ENCODE data around the gene CYP3A7. TPM values are rescaled to one million over a fixed set of nuclear protein-coding genes. Genes with fewer than 3 reads are reported as not detected.

CYP3A7 gene
- total and polyA plus RNA-seq, 2 of the 13 experiments (the other 11 are each of a cell fraction or from before 2014, with no cell fraction given), result 5.8 to 6.4 TPM

DNA sequence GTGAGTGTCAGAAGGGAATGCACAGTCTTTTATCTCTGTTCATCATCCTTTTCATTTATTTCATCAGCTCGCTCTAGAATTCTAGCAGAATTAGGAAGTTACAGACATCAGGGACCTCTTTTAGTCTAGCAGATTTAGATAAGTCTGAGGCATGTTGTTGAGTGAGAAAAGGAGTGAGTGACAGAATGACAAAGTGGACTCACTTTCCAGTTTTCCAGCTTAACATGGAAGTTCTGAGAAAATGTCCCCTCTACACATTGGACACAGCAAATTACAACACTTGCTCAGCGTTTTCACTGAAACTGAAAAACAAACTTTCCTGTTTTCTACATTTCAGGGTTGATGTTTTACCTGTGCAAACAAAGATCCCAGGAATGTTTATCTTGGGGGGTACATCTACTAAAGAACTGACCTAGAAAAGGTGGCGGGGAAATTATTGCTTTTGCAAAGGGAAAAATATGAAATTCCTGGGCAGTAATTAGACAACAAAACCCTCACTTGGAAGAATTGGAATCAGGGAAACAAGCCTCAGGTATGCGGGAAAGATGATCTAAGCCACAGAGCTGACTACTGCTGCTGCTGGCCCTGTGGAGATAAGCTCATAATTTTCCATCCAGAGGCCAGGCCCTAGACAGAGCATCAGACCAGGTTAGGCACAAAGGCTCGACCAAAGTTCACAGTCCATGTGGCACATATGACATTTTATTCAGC is 40.6 kb downstream of the CYP3A7 start (continued):
- TF ChIP-seq, protein P1, sequence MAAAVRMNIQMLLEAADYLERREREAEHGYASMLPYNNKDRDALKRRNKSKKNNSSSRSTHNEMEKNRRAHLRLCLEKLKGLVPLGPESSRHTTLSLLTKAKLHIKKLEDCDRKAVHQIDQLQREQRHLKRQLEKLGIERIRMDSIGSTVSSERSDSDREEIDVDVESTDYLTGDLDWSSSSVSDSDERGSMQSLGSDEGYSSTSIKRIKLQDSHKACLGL (CRISPR knock-in tag; IDR thresholded peaks at IDR 0.05), result no peak
- TF ChIP-seq, protein P2, sequence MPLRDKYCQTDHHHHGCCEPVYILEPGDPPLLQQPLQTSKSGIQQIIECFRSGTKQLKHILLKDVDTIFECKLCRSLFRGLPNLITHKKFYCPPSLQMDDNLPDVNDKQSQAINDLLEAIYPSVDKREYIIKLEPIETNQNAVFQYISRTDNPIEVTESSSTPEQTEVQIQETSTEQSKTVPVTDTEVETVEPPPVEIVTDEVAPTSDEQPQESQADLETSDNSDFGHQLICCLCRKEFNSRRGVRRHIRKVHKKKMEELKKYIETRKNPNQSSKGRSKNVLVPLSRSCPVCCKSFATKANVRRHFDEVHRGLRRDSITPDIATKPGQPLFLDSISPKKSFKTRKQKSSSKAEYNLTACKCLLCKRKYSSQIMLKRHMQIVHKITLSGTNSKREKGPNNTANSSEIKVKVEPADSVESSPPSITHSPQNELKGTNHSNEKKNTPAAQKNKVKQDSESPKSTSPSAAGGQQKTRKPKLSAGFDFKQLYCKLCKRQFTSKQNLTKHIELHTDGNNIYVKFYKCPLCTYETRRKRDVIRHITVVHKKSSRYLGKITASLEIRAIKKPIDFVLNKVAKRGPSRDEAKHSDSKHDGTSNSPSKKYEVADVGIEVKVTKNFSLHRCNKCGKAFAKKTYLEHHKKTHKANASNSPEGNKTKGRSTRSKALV (CRISPR knock-in tag; IDR thresholded peaks at IDR 0.05), result peak; percentile 45; the same call in 1 of the 2 replicates
- TF ChIP-seq SRSF1 (optimal IDR thresholded peaks at IDR 0.05; ENCODE audit: low read depth, low read length), result no peak
- no peak for TF ChIP-seq ZNF230 (CRISPR knock-in tag; IDR thresholded peaks at IDR 0.05)
- TF ChIP-seq, protein P3, sequence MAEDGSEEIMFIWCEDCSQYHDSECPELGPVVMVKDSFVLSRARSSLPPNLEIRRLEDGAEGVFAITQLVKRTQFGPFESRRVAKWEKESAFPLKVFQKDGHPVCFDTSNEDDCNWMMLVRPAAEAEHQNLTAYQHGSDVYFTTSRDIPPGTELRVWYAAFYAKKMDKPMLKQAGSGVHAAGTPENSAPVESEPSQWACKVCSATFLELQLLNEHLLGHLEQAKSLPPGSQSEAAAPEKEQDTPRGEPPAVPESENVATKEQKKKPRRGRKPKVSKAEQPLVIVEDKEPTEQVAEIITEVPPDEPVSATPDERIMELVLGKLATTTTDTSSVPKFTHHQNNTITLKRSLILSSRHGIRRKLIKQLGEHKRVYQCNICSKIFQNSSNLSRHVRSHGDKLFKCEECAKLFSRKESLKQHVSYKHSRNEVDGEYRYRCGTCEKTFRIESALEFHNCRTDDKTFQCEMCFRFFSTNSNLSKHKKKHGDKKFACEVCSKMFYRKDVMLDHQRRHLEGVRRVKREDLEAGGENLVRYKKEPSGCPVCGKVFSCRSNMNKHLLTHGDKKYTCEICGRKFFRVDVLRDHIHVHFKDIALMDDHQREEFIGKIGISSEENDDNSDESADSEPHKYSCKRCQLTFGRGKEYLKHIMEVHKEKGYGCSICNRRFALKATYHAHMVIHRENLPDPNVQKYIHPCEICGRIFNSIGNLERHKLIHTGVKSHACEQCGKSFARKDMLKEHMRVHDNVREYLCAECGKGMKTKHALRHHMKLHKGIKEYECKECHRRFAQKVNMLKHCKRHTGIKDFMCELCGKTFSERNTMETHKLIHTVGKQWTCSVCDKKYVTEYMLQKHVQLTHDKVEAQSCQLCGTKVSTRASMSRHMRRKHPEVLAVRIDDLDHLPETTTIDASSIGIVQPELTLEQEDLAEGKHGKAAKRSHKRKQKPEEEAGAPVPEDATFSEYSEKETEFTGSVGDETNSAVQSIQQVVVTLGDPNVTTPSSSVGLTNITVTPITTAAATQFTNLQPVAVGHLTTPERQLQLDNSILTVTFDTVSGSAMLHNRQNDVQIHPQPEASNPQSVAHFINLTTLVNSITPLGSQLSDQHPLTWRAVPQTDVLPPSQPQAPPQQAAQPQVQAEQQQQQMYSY (CRISPR knock-in tag; IDR thresholded peaks at IDR 0.05), result no peak
- TF ChIP-seq TCF7L2 (IDR thresholded peaks at IDR 0.05; ENCODE audit: low read depth, low read length), result no peak
- TF ChIP-seq ZSCAN30 (CRISPR knock-in tag; IDR thresholded peaks at IDR 0.05), result no peak; the same call in 1 of the 2 replicates
- TF ChIP-seq ZFYVE20 (CRISPR knock-in tag; IDR thresholded peaks at IDR 0.05; ENCODE audit: borderline replicate concordance, low read depth), result no peak
- TF ChIP-seq NCOA2 (CRISPR knock-in tag; IDR thresholded peaks at IDR 0.05), result peak; percentile 93
- TF ChIP-seq SP4 (CRISPR knock-in tag; IDR thresholded peaks at IDR 0.05), result no peak
- TF ChIP-seq FOXP1 (IDR thresholded peaks at IDR 0.05), result no peak; the same call in 1 of the 2 replicates
- peak; percentile 88 for TF ChIP-seq FOXP1 (CRISPR knock-in tag; IDR thresholded peaks at IDR 0.05)
- no peak for TF ChIP-seq ZFP36L1 (CRISPR knock-in tag; IDR thresholded peaks at IDR 0.05)
- peak; percentile 27; the same call in 1 of the 2 replicates for TF ChIP-seq ZNF788 (CRISPR knock-in tag; IDR thresholded peaks at IDR 0.05; ENCODE audit: borderline replicate concordance)
- TF ChIP-seq ZKSCAN5 (CRISPR knock-in tag; IDR thresholded peaks at IDR 0.05), result no peak
- TF ChIP-seq POLR2G (IDR thresholded peaks at IDR 0.05; ENCODE audit: low read depth, low read length), result peak; percentile 51; the same call in 1 of the 2 replicates
- no peak for TF ChIP-seq ZNF598 (CRISPR knock-in tag; IDR thresholded peaks at IDR 0.05; ENCODE audit: borderline replicate concordance)
- 0 out of 2 replicates have a peak, but pooled peaks have one; percentile 44 for TF ChIP-seq NKX3-1 (CRISPR knock-in tag; IDR thresholded peaks at IDR 0.05)
- no peak for TF ChIP-seq ZNF7 (CRISPR knock-in tag; IDR thresholded peaks at IDR 0.05)
- TF ChIP-seq, protein P4, sequence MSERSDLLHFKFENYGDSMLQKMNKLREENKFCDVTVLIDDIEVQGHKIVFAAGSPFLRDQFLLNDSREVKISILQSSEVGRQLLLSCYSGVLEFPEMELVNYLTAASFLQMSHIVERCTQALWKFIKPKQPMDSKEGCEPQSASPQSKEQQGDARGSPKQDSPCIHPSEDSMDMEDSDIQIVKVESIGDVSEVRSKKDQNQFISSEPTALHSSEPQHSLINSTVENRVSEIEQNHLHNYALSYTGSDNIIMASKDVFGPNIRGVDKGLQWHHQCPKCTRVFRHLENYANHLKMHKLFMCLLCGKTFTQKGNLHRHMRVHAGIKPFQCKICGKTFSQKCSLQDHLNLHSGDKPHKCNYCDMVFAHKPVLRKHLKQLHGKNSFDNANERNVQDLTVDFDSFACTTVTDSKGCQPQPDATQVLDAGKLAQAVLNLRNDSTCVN (CRISPR knock-in tag; IDR thresholded peaks at IDR 0.05; ENCODE audit: borderline replicate concordance), result no peak
- no peak for TF ChIP-seq ZNF563 (CRISPR knock-in tag; IDR thresholded peaks at IDR 0.05)
- no peak for TF ChIP-seq KDM2A (CRISPR knock-in tag; IDR thresholded peaks at IDR 0.05; ENCODE audit: borderline replicate concordance, low read depth)
- no peak for TF ChIP-seq XBP1 (CRISPR knock-in tag; IDR thresholded peaks at IDR 0.05)
- no peak for TF ChIP-seq RBM22 (optimal IDR thresholded peaks at IDR 0.05; ENCODE audit: low read length)
